DMS79 treated with DMSO at 0.1 percent for 48 hours (cell line): ENCODE measurements around the gene PRRG2.

Experiments
- DNase-seq: peaks from one replicate; lab custom pipeline; 2025; lab: John Stamatoyannopoulos, UW

PRRG2 gene

DNA sequence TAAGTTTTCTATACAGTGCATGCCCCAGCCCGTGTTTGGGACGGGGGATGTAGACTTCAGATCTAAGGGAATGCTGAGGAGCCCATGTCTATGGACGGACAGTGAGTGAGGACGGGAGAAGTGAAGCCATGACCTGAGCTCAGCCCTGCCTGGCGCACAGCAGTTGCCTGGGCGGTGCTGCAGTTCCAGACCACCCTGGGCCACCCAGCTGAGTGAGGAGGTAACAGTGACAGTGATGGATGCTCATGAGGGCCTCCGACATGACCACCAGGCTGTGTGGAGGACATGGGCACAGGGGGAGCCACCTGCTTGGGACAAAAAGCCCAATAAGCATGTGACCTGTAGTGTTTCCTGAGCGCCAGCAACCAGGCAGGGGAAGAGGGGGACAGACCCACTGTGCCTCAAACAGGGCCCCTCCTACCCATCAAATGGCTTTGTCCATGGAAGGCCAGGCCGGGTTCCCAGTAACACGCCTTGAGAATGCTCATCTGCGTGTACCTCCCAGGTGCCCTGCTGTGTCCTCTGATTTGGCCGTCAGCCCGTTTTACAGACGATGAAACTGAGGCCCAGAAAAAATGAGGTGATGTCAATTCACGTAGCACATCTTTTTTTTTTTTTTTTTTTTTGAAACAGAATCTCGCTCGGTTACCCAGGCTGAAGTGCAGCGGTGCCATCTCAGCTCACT lies 23.3 kb upstream of the PRRG2 start:
- no peak for DNase-seq

DNA sequence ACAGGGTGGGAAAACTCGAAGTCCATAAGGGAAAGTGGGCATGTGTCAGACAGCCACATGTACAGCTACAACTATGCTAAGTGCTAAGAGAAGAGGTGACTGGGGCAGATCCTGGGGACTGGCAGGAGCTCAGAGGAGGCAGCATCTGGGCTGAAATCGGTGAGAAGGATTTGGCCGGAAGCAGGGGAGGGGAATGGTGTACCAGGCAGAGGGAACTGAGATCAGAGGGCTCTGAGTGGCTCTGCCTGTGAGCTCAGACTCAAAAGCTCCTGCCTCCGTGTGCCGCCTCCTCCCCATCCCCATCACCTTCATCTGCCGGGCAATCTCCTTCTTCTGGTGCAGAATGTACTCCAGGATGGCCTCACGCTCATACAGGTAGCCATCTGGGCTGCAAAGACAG lies 22.5 kb upstream of the PRRG2 start:
- DNase-seq, result no peak

DNA sequence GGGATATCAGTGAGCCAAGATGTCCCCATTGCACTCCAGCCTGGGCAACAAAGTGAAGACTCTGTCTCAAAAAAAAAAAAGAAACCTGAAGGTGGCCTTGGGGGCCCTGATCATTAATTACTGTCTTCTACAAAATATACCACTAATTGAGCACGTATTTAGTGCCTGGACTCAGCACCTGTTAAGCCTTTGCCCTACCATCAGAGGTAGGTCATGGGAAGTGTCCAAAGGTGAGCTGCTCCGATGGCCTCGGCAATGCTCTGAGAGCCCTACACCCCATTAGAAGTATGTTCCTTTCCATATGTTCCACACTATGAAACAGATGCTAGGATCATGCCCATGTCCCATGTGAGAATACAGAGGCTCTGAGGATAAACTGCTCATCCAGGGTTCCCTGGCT lies 21.7 kb upstream of the PRRG2 start:
- DNase-seq, result no peak

DNA sequence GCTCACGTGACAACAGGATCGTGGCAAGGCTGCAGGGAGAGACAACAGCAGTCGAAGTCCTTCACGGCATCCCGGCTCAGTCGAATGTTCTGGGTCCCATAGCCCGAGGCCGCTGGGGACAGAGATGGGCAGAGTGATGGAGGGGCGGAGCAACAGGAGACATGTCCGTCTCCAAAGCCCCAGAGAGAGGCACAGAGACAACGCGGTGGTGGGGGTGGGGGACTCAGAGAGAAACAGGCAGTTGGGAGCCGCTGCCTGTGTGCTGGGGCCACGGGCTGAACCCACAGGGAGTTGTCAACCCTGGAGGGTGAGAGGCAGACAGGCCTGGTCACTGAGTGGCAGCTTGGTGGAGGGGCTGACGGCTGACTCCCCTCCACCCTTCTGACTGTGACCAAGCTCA lies 21.2 kb upstream of the PRRG2 start:
- no peak for DNase-seq

DNA sequence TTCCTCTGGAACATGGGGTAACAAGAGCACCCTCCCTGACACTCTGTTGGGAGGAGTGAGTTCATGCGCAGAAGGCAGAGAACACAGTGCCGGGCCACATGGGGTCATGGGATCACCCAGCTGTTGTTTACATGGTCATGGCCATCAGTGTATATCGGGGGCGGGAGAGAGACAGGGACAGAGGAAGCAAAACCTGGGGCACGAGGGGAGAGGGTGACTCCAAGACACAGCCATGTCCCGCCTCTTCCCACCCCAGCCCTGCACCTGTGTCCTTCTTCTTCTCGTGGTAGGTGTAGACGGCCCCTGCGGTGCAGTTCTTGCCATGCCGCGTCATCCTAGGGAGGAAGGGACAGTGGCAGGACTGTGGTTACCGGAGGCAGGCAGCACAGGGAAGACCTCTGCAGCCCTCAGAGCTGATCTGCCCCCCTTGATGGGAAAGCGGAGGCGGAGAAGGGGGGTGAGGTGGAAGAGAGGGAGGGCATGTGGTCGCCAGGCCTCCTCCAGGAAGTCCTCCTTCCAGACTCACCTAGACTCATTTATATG lies 20.7 kb upstream of the PRRG2 start:
- DNase-seq, result no peak

DNA sequence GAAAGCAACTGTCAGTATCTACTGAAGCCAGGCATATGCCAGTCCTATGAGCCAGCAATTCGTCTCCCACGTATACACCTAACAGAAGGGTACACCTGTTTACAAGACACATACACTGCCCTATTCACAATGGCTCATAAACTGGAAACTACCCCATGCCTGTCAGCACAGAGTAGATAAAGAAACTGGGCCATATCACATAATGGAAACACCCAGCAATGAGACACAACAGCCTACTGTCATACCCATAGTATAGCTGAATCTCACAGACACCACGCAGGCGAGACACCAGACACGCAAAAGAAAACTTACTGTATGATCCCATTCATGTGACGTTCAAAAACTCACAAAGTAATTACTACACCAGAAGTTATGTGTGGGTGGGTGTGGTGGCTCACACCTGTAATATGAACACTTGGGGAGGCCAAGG lies 16.5 kb upstream of the PRRG2 start:
- no peak for DNase-seq

DNA sequence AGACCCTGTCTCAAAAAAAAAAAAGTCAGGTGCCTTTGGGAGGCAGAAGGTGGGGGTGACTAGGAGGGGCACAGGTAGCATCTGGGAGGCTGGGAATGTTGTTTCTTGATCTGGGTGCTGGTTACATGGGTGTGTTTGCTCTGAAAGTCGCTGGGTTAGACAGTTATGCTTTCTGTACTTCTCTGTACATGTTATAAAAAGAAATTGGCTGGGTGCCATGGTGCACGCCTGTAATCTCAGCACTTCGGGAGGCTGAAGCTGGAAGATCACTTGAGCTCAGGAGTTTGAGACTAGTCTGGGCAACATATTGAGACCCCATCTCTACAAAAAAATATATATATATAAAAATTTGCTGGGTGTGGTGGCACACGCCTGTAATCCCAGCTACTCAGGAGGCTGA lies 15.9 kb upstream of the PRRG2 start:
- no peak for DNase-seq

DNA sequence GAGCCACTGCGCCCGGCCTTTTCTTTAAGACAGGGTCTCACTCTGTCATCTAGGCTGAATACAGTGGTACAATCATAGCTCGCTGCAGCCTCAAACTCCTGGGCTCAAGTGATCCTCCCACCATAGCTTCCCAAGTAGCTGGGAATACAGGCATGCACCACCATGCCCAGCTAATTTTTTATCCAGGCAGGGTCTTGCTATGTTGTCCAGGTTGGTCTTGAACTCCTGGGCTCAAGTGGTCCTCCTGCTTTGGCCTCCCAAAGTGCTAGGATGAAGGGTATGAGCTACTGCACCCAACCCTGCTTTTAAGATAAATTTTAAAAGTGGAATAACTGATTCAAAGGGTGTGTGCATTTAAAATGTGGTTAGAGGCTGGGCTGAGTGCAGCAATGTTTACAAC lies 14.8 kb upstream of the PRRG2 start:
- no peak for DNase-seq

DNA sequence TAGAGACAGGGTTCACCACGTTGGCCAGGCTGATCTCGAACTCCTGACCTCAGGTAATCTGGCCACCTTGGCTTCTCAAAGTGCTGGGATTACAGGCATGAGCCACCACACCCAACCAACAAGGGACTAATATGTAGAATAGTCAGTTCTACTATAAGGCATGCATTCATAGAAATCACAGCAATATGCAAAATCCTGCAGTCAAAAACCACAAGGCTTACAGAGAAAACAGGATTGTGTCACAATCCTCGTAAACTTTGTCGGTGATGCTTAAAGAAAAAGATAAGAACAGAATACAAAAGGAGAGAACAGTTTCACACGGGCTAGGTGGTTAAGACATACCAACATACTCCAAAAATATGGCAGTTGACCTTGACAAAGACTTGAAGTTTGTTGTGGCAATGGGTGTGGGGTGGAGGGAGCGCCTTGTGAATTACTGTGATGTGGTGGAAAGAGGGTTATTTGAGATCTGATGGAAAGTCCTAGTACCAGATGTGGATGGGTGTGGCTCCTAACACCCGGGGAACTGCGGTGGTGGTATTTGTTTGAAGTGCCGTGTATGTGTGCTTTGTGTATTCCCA lies 13.2 kb upstream of the PRRG2 start:
- DNase-seq, result no peak

DNA sequence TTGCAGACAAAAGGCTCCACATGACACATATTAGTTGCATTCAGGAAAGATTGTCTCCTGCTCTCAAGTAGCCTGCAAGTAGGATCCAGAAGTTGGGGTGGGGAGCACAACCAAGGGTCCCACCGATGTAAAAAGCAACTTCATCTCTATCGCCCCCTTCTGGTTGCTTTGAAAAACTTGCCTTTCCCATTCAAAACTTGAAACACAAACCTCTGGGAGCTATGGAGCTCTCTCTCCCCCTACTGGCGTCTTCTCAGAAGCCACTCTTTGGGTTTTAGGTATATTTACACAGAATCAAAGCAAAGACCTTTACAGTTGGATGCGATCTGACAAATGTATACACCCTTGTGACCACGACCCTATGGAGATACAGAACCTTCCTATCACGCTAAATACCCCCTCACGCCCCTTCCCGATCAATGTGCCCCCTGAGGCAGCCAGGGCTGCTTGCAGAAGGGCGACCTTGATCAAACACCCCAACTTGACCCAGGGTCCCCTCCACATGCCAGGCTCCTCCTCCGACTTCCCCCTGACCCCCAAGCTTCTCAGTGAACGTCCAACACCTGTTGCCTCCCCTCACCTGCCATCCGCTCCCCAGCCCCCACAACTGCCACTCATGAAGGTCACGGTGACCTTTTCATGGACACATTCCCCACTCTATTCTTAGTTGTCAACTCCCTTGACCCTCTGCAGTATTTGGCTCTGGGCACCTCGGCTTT lies 10.8 kb upstream of the PRRG2 start:
- peak; percentile 67 for DNase-seq

DNA sequence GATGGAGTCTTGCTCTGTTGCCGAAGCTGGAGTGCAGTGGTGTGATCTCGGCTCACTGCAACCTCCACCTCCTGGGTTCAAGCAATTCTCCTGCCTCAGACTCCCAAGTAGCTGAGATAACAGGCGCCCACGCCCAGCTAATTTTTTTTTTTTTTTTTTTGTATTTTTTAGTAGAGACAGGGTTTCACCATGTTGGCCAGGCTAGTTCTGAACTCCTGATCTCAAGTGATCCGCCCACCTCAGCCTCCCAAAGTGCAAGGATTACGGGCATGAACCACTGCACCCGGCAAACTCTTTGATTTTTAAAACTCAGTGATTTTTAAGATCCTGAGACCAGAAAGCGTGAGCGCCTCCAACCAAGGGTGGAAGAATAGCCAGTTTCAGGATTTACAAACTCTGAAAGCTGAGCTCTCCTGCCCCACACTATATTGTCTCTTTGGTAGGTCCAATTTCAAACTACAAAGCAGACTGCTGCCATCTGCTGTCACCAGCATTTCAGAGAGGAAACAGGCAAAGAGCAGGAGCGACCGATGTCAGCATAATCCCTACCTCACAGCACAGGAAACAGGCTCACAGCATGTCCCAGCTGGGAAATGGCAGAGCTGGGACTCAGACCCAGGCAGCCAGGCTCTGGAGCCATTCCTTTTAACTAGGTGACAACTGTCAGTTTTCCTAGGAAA lies 10.0 kb upstream of the PRRG2 start:
- DNase-seq, result no peak

DNA sequence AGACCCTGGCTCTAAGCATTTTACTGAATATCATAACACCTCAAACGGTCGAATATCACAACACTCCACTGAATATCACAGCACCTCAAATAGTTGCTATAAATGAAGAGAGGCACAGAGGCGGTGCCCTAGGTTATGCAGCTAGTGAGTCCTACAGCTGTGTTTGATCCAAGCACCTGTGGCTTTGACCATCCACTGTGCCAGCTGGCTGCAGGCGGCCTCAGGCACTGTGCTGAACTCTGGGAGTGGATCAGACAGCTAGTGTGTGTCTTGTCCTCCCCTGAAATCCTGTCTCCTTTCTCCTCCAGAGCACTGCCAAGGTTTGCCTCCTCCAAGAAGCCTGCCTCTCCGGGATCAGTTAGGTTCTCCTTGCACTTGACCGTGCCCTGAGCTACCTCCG lies 8.1 kb upstream of the PRRG2 start:
- DNase-seq, result no peak

DNA sequence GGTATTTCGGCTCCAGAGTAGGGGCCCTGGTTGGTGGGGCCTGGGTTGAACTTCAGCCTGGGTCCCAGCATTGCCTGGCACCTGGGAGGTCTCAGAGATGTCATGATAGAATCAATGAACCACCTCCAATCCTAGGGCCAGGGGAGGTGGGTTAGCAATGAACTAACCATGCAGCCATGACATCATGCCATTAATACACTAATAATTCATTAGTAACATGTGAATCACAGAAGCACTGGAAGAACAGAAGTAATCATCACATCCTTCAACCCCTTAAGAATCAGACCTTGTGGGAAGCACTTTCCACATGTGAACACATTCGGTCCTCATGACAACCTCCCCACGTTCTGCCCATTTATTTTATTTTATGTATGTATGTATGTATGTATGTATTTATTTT lies 7.7 kb upstream of the PRRG2 start:
- DNase-seq, result no peak

DNA sequence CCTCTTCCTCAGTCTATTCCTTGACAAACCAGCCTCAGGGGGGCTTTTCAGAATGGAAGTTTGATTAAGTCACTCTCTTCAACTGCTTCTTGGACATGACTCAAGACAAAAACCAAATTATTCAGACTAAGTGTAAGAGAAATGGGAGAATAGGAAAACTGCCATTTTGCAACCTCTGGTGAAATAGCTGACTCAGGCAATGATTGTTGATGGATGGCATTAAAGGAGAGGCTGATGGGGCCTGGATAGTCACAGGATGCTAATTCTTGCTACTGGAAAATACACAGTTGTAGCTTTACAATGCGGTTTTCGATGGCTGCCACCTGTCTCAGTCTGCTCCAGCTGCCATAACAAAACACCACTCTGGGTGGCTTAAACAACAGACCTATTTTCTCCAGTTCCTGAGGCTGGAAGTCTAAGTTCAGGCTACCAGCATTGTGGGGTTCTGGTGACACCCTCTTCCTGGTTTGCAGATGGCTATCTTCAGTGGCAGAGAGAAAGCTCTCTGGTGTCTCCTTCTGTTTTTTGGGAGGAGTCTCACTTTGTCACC lies 6.8 kb upstream of the PRRG2 start:
- DNase-seq, result no peak

DNA sequence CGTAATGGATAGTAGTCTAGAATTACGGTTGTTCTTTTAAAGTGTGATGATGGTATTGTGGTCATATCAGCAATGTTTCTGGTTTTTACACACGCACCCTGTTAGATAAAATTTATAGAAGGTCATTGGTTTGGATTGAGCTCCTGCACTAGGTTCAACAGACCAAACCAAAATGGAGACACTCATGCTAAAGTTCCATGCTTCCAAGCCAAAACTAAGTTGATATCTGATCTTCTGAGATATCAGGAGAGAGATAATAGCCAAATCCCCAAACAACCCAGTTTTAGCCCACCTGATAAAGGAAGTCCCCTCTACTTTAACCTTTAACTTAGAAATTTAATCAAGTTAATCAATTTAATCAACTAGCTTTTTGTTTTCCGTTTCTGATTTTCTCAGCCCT lies 1.9 kb upstream of the PRRG2 start:
- DNase-seq, result no peak

DNA sequence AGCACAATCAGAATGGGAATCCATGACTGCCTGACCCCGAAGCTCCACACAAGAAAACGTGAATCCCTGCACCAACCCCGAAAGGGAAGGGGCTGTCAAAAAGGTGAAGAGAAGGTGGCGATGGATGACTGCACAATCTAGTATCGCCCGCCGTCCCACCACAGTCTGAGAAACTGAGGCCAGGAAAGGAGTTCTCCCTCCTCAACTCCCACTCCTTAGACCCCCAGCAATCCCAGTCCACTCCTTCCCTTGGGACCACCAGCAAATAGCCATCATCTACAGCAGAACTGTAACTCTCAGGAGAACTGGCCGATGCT lies 1.2 kb upstream of the PRRG2 start:
- no peak for DNase-seq

DNA sequence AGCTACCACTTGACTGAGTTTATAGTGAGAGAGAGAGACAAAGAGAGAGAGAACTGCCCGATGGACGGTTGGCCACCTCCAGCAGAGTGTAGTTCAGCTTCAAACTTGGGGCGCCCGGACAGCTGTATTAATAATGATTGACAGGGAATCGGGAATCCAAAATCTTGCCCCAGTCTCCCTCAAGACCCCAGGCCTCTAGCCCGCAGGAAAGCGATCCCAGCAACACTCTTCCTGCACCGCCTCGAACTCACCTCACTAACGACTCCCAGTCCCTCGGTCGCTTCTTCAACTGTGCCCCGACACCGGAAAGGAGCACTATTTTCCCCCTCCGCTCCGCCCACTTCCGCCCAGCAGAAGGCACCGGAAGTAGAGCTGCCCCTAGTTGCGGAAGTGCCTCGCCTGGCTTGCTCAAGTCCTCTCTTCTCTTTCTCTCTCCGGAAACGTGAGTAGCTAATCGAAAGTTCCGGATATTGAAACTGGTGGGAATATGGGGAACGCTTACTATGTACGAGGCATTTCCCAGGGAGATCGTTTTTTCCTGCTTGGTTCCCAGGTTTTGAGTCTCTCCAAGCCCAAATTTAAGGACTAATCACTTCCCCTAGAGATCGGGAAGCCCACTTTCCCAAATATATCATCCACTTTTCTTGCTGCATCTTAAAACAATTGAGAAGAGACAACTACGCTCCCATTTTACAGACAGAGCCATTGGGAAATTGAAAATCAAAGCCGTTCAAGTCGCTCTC lies 681 bp upstream of the PRRG2 start, which contains the start of gene NOSIP:
Gene NOSIP (minus strand): TSS at position 293 of the 743 bp plus-strand sequence. CDS start 19,865 bp downstream, outside the sequence.
- DNase-seq, result peak; percentile 96

DNA sequence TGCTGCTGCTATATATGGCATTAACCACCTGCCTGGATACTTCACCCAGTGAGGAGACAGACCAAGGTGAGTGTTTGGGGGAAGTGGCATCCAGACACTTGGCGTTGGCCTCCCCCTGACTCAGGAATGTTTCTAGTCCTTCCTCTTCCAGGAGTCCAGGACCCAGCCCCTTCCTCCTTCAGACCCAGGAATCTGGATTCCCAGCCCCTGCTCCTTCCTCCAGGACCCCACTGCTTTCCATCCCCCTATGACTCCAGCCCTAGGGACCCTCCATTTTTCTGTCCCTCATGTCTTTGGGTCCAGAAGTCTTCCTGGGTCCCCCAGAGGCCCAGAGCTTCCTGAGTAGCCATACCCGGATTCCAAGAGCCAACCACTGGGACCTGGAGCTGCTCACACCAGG lies 2.1 kb downstream of the PRRG2 start:
- DNase-seq, result no peak

DNA sequence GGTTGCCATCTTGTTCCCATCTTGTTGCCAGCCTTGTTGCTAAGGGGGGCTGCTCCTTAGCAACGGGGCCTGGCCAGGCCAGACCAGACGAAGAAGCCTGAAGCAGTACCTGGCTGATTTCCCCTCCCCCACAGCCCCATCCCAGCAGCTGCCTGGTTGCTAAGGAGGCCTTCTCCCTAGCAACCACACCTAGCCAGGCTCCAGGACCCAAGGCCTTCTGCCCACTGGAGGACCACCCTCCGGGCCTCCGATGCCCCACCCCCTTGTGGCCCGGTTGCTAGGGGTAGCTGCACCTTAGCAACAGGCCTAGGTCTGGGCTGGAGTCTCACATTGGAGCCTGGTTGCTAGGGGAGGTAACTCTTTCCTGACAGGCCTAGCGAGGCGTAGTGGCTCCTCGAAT lies 3.9 kb downstream of the PRRG2 start:
- peak; percentile 77 for DNase-seq

DNA sequence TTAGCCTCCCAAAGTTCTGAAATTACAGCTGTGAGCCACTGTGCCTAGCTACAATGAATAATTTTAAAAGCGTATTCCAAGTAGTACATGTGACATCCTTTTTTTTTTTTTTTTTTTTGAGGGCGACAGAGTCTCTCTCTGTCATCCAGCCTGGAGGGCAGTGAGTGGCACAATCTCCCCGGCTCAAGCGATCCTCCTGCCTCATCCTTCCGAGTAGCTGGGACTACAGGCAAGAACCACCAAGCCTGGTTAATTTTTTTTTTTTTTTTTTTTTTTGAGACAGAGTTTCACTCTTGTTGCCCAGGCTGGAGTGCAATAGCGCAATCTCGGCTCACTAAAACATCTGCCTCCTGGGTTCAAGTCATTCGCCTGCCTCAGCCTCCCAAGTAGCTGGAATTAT lies 6.1 kb downstream of the PRRG2 start:
- no peak for DNase-seq

DNA sequence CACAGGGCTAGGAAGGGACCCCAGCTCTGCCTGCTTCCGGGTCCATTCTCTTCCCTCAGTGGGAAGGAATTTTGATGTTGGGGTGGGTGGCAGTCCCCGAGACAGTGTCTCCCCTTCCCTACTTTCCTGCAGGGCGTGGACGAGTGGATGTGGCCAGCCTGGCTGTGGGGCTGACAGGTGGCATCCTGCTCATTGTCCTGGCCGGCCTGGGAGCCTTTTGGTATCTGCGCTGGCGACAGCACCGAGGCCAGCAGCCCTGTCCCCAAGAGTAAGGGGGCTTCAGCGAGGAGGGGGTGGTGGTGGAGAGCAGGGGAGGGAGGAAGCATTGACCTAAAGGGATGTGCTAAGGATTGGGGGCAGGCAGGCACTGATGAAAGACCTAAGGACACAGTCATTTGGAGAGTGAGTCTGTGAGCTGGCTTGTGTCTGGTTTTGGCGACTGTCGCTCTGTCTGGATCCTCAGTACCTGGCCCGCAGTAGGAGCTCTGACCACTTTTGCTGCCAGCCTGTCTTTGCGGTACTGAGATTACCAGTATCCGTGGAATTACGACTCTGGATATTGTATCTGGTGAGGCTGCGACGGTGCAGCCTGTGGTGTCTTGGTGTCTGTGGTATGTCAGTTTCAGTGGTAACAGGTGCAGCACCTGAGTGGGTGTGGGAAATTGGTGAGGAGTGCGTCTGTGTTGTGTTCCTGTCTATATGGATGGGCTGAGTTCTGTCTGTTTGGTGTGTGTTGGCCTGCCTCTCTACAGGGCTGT lies 7.4 kb downstream of the PRRG2 start:
- no peak for DNase-seq
